H1 (cell line): ENCODE data around the gene KRR1. TPM values are rescaled to one million over a fixed set of nuclear protein-coding genes. Genes with fewer than 3 reads are reported as not detected.

ENCODE experiments used
- CTCF ChIA-PET: fragments of 300-600 bp; sonication (Branson Sonifier 250); formaldehyde crosslinking; loops from one replicate; lab custom pipeline; 2021; ENCODE audit not compliant: partially characterized antibody; lab: Charles Lee
- POLR2A ChIA-PET: fragments of 300-600 bp; sonication (Branson Sonifier 250); formaldehyde crosslinking; loops from one replicate; lab custom pipeline; 2021; ENCODE audit warnings: inconsistent platforms; ENCODE audit not compliant: partially characterized antibody; lab: Charles Lee
- DNase-seq, 2 experiments: peaks; one replicate each; pipeline versions ENCODE4 v3.0.0 to v3.0.0-alpha.2; 2010 to 2022; ENCODE audit warnings: low spot score in 2 of 2, low read depth in 1 of 2, mixed read lengths in 1 of 2
- FAIRE-seq: peaks from 2 replicates; lab custom pipeline; 2011; peaks lifted over from hg19 to GRCh38; lab: Jason Lieb, UNC
- H2AFZ ChIP-seq: 2 replicates; pipeline ENCODE4 v1.8.1; 2012; ENCODE audit warnings: low read length, inconsistent platforms
- H2AK5ac ChIP-seq: 2 replicates; pipeline ENCODE4 v1.6.1; 2013; ENCODE audit warnings: low read depth, low read length
- H2BK120ac ChIP-seq: replicated peaks from 2 replicates; pipeline ENCODE3; 2013; ENCODE audit warnings: low read depth, low read length, inconsistent platforms
- H2BK12ac ChIP-seq: 2 replicates; pipeline ENCODE4 v1.6.1; 2013; ENCODE audit warnings: low read depth, low read length
- H2BK15ac ChIP-seq: 2 replicates; pipeline ENCODE4 v1.6.1; 2013; ENCODE audit warnings: low read length
- H2BK20ac ChIP-seq: 2 replicates; pipeline ENCODE4 v1.6.1; 2013; ENCODE audit warnings: low read length
- H2BK5ac ChIP-seq: 2 replicates; pipeline ENCODE4 v1.6.1; 2013; ENCODE audit warnings: low read depth, low read length
- H3K14ac ChIP-seq: 2 replicates; pipeline ENCODE4 v1.6.1; 2013; ENCODE audit warnings: inconsistent platforms; ENCODE audit not compliant: insufficient read length
- H3K18ac ChIP-seq: 2 replicates; pipeline ENCODE4 v1.6.1; 2013; ENCODE audit warnings: low read length; ENCODE audit errors: extremely low read depth
- H3K23ac ChIP-seq: 2 replicates; pipeline ENCODE4 v1.6.1; 2013; ENCODE audit warnings: inconsistent platforms; ENCODE audit not compliant: insufficient read length
- H3K23me2 ChIP-seq: 2 replicates; pipeline ENCODE4 v1.6.1; 2013; ENCODE audit warnings: low read depth, low read length
- H3K27ac ChIP-seq: 2 replicates; pipeline ENCODE4 v1.6.1; 2011; ENCODE audit warnings: low read depth, low read length, inconsistent platforms
- H3K27me3 ChIP-seq, 4 experiments: replicated peaks in 1 of 4; 1 replicate in 1 of 4; 2 replicates in 3 of 4; pipeline versions ENCODE4 v1.6.1 to v1.8.1; 2011 to 2013; ENCODE audit warnings: low read length in 3 of 4, mild to moderate bottlenecking in 3 of 4, inconsistent platforms in 2 of 4, mixed read lengths in 2 of 4, moderate library complexity in 1 of 4; ENCODE audit not compliant: control insufficient read depth in 3 of 4, insufficient read depth in 3 of 4; ENCODE audit errors: extremely low read depth in 1 of 4
- H3K36me3 ChIP-seq, 4 experiments: 2 replicates each; pipeline versions ENCODE4 v1.6.1 to v1.8.1; 2011 to 2013; ENCODE audit warnings: mild to moderate bottlenecking in 4 of 4, low read length in 3 of 4, moderate library complexity in 2 of 4, control low read depth in 1 of 4, inconsistent platforms in 1 of 4; ENCODE audit not compliant: insufficient read depth in 4 of 4, control insufficient read depth in 2 of 4
- H3K4ac ChIP-seq: replicated peaks from 2 replicates; pipeline ENCODE3; 2013; ENCODE audit warnings: low read length, low read depth, mixed read lengths, inconsistent platforms; ENCODE audit not compliant: insufficient read length
- H3K4me1 ChIP-seq, 4 experiments: replicated peaks in 1 of 4; 1 replicate in 1 of 4; 2 replicates in 3 of 4; pipeline versions ENCODE4 v1.6.1 to v1.8.1; 2011 to 2013; ENCODE audit warnings: low read length in 3 of 4, inconsistent platforms in 2 of 4, mixed read lengths in 1 of 4; ENCODE audit not compliant: insufficient read depth in 4 of 4, control insufficient read depth in 3 of 4
- H3K4me2 ChIP-seq, 2 experiments: 2 replicates each; pipeline versions ENCODE4 v1.6.1 to v1.8.1; 2011 to 2013; ENCODE audit warnings: low read depth in 2 of 2, low read length in 2 of 2, control low read depth in 1 of 2, inconsistent platforms in 1 of 2, mild to moderate bottlenecking in 1 of 2; ENCODE audit not compliant: insufficient read depth in 1 of 2
- H3K4me3 ChIP-seq, 4 experiments: fragments of 200-600, 300-600 bp in 1 of 4; sonication (generic), shearing (Covaris generic), sonication (Bioruptor Twin) in 1 of 4; 2 replicates each; pipeline versions ENCODE4 v1.5.1 to v1.8.1; 2011 to 2016; ENCODE audit warnings: low read length in 4 of 4, low read depth in 3 of 4, control low read depth in 2 of 4, inconsistent platforms in 2 of 4, mild to moderate bottlenecking in 2 of 4, mixed read lengths in 1 of 4, moderate library complexity in 1 of 4; ENCODE audit not compliant: insufficient read depth in 2 of 4; ENCODE audit errors: extremely low read depth in 1 of 4
- H3K56ac ChIP-seq: replicated peaks from 2 replicates; pipeline ENCODE3; 2013; ENCODE audit warnings: low read depth, mild to moderate bottlenecking, mixed read lengths, low read length, inconsistent platforms; ENCODE audit not compliant: insufficient read length
- H3K79me1 ChIP-seq: 2 replicates; pipeline ENCODE4 v1.6.1; 2013; ENCODE audit warnings: low read depth, low read length, control low read depth
- H3K79me2 ChIP-seq, 2 experiments: 2 replicates each; pipeline versions ENCODE4 v1.6.1 to v1.8.1; 2012 to 2013; ENCODE audit warnings: low read length in 2 of 2, mild to moderate bottlenecking in 2 of 2, inconsistent platforms in 1 of 2; ENCODE audit not compliant: insufficient read depth in 2 of 2, control insufficient read depth in 1 of 2
- H3K9ac ChIP-seq, 4 experiments: replicated peaks in 1 of 4; 1 replicate in 1 of 4; 2 replicates in 3 of 4; pipeline versions ENCODE4 v1.6.1 to v1.8.1; 2011 to 2013; ENCODE audit warnings: low read depth in 3 of 4, low read length in 3 of 4, control low read depth in 2 of 4, mild to moderate bottlenecking in 2 of 4, moderate library complexity in 2 of 4, inconsistent platforms in 1 of 4; ENCODE audit errors: extremely low read depth in 1 of 4
- H3K9me3 ChIP-seq, 2 experiments: 2 replicates each; pipeline versions ENCODE4 v1.6.1 to v1.8.1; 2012 to 2013; ENCODE audit warnings: mild to moderate bottlenecking in 2 of 2, moderate library complexity in 2 of 2, control low read depth in 1 of 2, inconsistent platforms in 1 of 2, low read depth in 1 of 2, low read length in 1 of 2, mixed read lengths in 1 of 2; ENCODE audit not compliant: insufficient read depth in 2 of 2
- H4K20me1 ChIP-seq, 2 experiments: replicated peaks in 1 of 2; 2 replicates each; pipeline versions ENCODE3 to v1.8.1; 2011 to 2013; ENCODE audit warnings: inconsistent platforms in 2 of 2, low read length in 2 of 2, mild to moderate bottlenecking in 1 of 2; ENCODE audit not compliant: insufficient read depth in 2 of 2, control insufficient read depth in 1 of 2
- H4K5ac ChIP-seq: 2 replicates; pipeline ENCODE4 v1.6.1; 2013; ENCODE audit warnings: low read length, low read depth, mixed read lengths, inconsistent platforms; ENCODE audit not compliant: insufficient read length
- H4K8ac ChIP-seq: 2 replicates; pipeline ENCODE4 v1.8.0; 2013; ENCODE audit warnings: mild to moderate bottlenecking, moderate library complexity, low read length, inconsistent platforms; ENCODE audit not compliant: insufficient read depth; ENCODE audit errors: extremely low read depth
- H4K91ac ChIP-seq: replicated peaks from 2 replicates; pipeline ENCODE3; 2013; ENCODE audit warnings: low read length, mixed read lengths, inconsistent platforms; ENCODE audit not compliant: insufficient read length
- GABPA ChIP-seq: IDR thresholded peaks from 2 replicates; pipeline ENCODE4 v1.6.1; 2011; ENCODE audit warnings: mild to moderate bottlenecking, low read length, moderate library complexity, borderline replicate concordance; ENCODE audit not compliant: insufficient read depth
- JUN ChIP-seq: IDR thresholded peaks from 2 replicates; pipeline ENCODE4 v1.6.1; 2011; ENCODE audit warnings: low read depth, mild to moderate bottlenecking, improper control_type of control experiment, low read length
- SIX5 ChIP-seq: IDR thresholded peaks from 2 replicates; pipeline ENCODE4 v1.6.1; 2011; ENCODE audit warnings: mild to moderate bottlenecking, low read depth, low read length
- SP1 ChIP-seq: IDR thresholded peaks from 2 replicates; pipeline ENCODE4 v1.6.1; 2011; ENCODE audit warnings: low read depth, low read length
- TAF7 ChIP-seq: optimal IDR thresholded peaks from 2 replicates; pipeline ENCODE3; 2011; ENCODE audit warnings: low read depth, mild to moderate bottlenecking, inconsistent platforms, low read length, moderate library complexity, borderline replicate concordance
- WGBS, 2 experiments: shearing (Covaris generic) in 1 of 2; methylation state at CpG; one replicate each; pipeline versions ENCODE4 v1.1.6 to v1.1.7; 2013 to 2015; ENCODE audit warnings: low lambda C conversion rate in 2 of 2, mixed read lengths in 2 of 2, inconsistent platforms in 1 of 2, low coverage in 1 of 2, missing lambda C conversion rate in 1 of 2; ENCODE audit not compliant: insufficient replicate concordance in 2 of 2, insufficient coverage in 1 of 2, insufficient read length in 1 of 2; ENCODE audit errors: extremely low coverage in 1 of 2, missing lambda C conversion rate in 1 of 2; 5-methylcytosine and 5-hydroxymethylcytosine counted together
- polyA plus RNA-seq, 7 experiments: library from polyadenylated mRNA; depleted of rRNA in 3 of 7; stranded (reverse) in 5 of 7; unstranded in 2 of 7; fragments of >200 nt in 5 of 7; fragments of 200-250 nt in 2 of 7; gene quantifications; 1 replicate in 5 of 7; 2 replicates in 1 of 7; 4 replicates in 1 of 7; pipeline versions ENCODE4 v1.2.1 to v1.2.3, GENCODE V29; 2011 to 2013; ENCODE audit warnings: missing spikeins in 2 of 7, mixed read lengths in 2 of 7
- total RNA-seq: library from RNA; stranded (reverse); fragmentation: NEBNext Ultra II Directional; extraction: Animal tissue kit (Norgen Biotek cat#: 25700); gene quantifications from 2 replicates; pipeline ENCODE4 v1.2.1, GENCODE V29; 2021

Gene KRR1
- total and polyA plus RNA-seq, 2 of the 8 experiments (the other 6 are each of a cell fraction or from before 2014, with no cell fraction given), result 6.1 to 80.1 TPM

GRCh38 chr12:75478116-75478794, 33.2 kb downstream of the KRR1 start:
- no peak overlapping the region for H4K91ac ChIP-seq
- H3K79me1 ChIP-seq, result no peaks in the 10 kb centered on the region
- FAIRE-seq (no peak), DNase-seq (no peak)
- no peaks in the 10 kb centered on the region for H3K36me3 ChIP-seq
- H3K4me1 ChIP-seq, result peaks cover 0 to 3% (median 0%) of the 10 kb centered on the region in 4 experiments; a peak in 2 of 7 replicates
- no peak overlapping the region for H2BK15ac ChIP-seq
- H2AK5ac ChIP-seq, result no peak overlapping the region
- no peak overlapping the region for H3K4me3 ChIP-seq
- ChIA-PET POLR2A (no interaction called here), CTCF (interaction anchor here (0.8 kb wide), 1 partner anchor 87 kb away, joined by 5 read pairs; no protein-coding TSS in a partner anchor)
- WGBS, 2 experiments, result 91% methylated on average over 5 of the region's 5 CpGs; no CpG with 5 or more reads in 1 of the 2 experiments
- H3K4ac ChIP-seq, result no peak overlapping the region
- no peak overlapping the region for H2BK12ac ChIP-seq
- H2AFZ ChIP-seq, result 0 out of 2 replicates have a peak overlapping the region, but pooled peaks have one; percentile 14
- H3K23me2 ChIP-seq, result no peaks in the 10 kb centered on the region
- no peak overlapping the region for H3K14ac ChIP-seq
- H2BK5ac ChIP-seq, result no peak overlapping the region
- no peaks in the 10 kb centered on the region for H4K20me1 ChIP-seq
- H3K23ac ChIP-seq, result no peak overlapping the region
- no peak overlapping the region for H4K5ac ChIP-seq
- H3K56ac ChIP-seq, result no peak overlapping the region
- no peak overlapping the region for H3K27ac ChIP-seq
- H3K18ac ChIP-seq, result no peak overlapping the region
- H3K4me2 ChIP-seq, result no peak overlapping the region
- H3K9ac ChIP-seq, result no peak overlapping the region
- no peak overlapping the region for H2BK20ac ChIP-seq
- TF ChIP-seq SIX5 (no peak), GABPA (no peak), JUN (no peak), SP1 (no peak), TAF7 (no peak)
- H3K9me3 ChIP-seq, result no peaks in the 10 kb centered on the region
- no peak overlapping the region for H4K8ac ChIP-seq
- no peaks in the 10 kb centered on the region for H3K79me2 ChIP-seq
- H3K27me3 ChIP-seq, result no peaks in the 10 kb centered on the region
- no peak overlapping the region for H2BK120ac ChIP-seq
